Measurements from ENCODE around the gene TCEAL7.
"Not testable (repeated sequence)": the region's sequence is repeated elsewhere in the genome, so short reads cannot be mapped to it uniquely, and the experiment has no call there.

The TCEAL7 gene

GRCh38 chrX:103329991-103330390 lies at the start of gene TCEAL7:
TSS of gene TCEAL7 (plus strand) at chrX:103330239. CDS start at chrX:103331404, 1,165 bp downstream.
- Histone ChIP-seq H3K4me1 (ENCODE audit: insufficient read depth, insufficient read length) (no peaks in the 10 kb centered on the region), H3K9me3 (ENCODE audit: insufficient read depth, low read length) (no peaks in the 10 kb centered on the region), H3K9ac (ENCODE audit: insufficient read length, low read depth) (peak within 1 kb of the TSS; percentile 36), H3K36me3 (ENCODE audit: insufficient read depth, insufficient read length, low read length) (no peaks in the 10 kb centered on the region), H3K4me3 (ENCODE audit: insufficient read length, low read depth) (no peak within 1 kb of the TSS), H3K27me3 (ENCODE audit: insufficient read depth, insufficient read length) (peaks cover 2% of the 10 kb centered on the region)
- DNase-seq (ENCODE audit: low read depth, low spot score), result no peak
- TF ChIP-seq ZNF274 (IDR thresholded peaks at IDR 0.05; ENCODE audit: low read depth, low read length), result no peak
- TF ChIP-seq SUZ12 (IDR thresholded peaks at IDR 0.05; ENCODE audit: extremely low read depth, insufficient read depth, insufficient read length), result no peak
- TF ChIP-seq YY1 (IDR thresholded peaks at IDR 0.05; ENCODE audit: insufficient read depth, insufficient read length), result no peak

- Histone ChIP-seq H3K9ac (ENCODE audit: insufficient read length, low read depth) (no peak overlapping the region), H3K4me3 (ENCODE audit: insufficient read length, low read depth) (no peak overlapping the region), H3K4me1 (ENCODE audit: insufficient read depth, insufficient read length) (no peaks in the 10 kb centered on the region), H3K27me3 (ENCODE audit: insufficient read depth, insufficient read length) (no peaks in the 10 kb centered on the region), H3K36me3 (ENCODE audit: insufficient read depth, insufficient read length, low read length) (no peaks in the 10 kb centered on the region), H3K9me3 (ENCODE audit: insufficient read depth, low read length) (no peaks in the 10 kb centered on the region)
- no peak for TF ChIP-seq YY1 (IDR thresholded peaks at IDR 0.05; ENCODE audit: insufficient read depth, insufficient read length)
- no peak for TF ChIP-seq ZNF274 (IDR thresholded peaks at IDR 0.05; ENCODE audit: low read depth, low read length)
- TF ChIP-seq SUZ12 (IDR thresholded peaks at IDR 0.05; ENCODE audit: extremely low read depth, insufficient read depth, insufficient read length), result no peak
- DNase-seq (ENCODE audit: low read depth, low spot score), result no peak
Measured at GRCh38 chrX:103293118-103293517, 36.9 kb upstream of the TCEAL7 start.

GRCh38 chrX:103304705-103305104 lies 25.3 kb upstream of the TCEAL7 start:
- Histone ChIP-seq H3K4me3 (ENCODE audit: insufficient read length, low read depth) (no peak overlapping the region), H3K36me3 (ENCODE audit: insufficient read depth, insufficient read length, low read length) (peaks cover 4% of the 10 kb centered on the region), H3K27me3 (ENCODE audit: insufficient read depth, insufficient read length) (no peaks in the 10 kb centered on the region), H3K4me1 (ENCODE audit: insufficient read depth, insufficient read length) (no peaks in the 10 kb centered on the region), H3K9me3 (ENCODE audit: insufficient read depth, low read length) (no peaks in the 10 kb centered on the region), H3K9ac (ENCODE audit: insufficient read length, low read depth) (no peak overlapping the region)
- TF ChIP-seq YY1 (IDR thresholded peaks at IDR 0.05; ENCODE audit: insufficient read depth, insufficient read length) (no peak), ZNF274 (IDR thresholded peaks at IDR 0.05; ENCODE audit: low read depth, low read length) (no peak), SUZ12 (IDR thresholded peaks at IDR 0.05; ENCODE audit: extremely low read depth, insufficient read depth, insufficient read length) (no peak)
- no peak for DNase-seq (ENCODE audit: low read depth, low spot score)

GRCh38 chrX:103305666-103306065 lies 24.4 kb upstream of the TCEAL7 start:
- not testable (repeated sequence) for H3K4me3 ChIP-seq (ENCODE audit: insufficient read length, low read depth); H3K27me3 ChIP-seq (ENCODE audit: insufficient read depth, insufficient read length); DNase-seq (ENCODE audit: low read depth, low spot score); H3K4me1 ChIP-seq (ENCODE audit: insufficient read depth, insufficient read length); H3K9ac ChIP-seq (ENCODE audit: insufficient read length, low read depth); H3K9me3 ChIP-seq (ENCODE audit: insufficient read depth, low read length); H3K36me3 ChIP-seq (ENCODE audit: insufficient read depth, insufficient read length, low read length)

GRCh38 chrX:103309860-103310554 lies 20.0 kb upstream of the TCEAL7 start:
- no peak for DNase-seq (ENCODE audit: low read depth, low spot score)
- H3K4me3 ChIP-seq (ENCODE audit: insufficient read length, low read depth), result peak overlapping the region; percentile 75

GRCh38 chrX:103310555-103311398 lies 19.3 kb upstream of the TCEAL7 start, which contains the start of gene BEX2:
TSS of gene BEX2 (minus strand) at chrX:103310990. CDS start at chrX:103309976, 1,014 bp downstream.
- no peaks in the 10 kb centered on the region for H3K27me3 ChIP-seq (ENCODE audit: insufficient read depth, insufficient read length)
- H3K9ac ChIP-seq (ENCODE audit: insufficient read length, low read depth), result peak within 1 kb of the TSS; percentile 70
- no peaks in the 10 kb centered on the region for H3K4me1 ChIP-seq (ENCODE audit: insufficient read depth, insufficient read length)
- DNase-seq (ENCODE audit: low read depth, low spot score), result peak; percentile 82
- H3K36me3 ChIP-seq (ENCODE audit: insufficient read depth, insufficient read length, low read length), result peaks cover 4% of the 10 kb centered on the region
- no peaks in the 10 kb centered on the region for H3K9me3 ChIP-seq (ENCODE audit: insufficient read depth, low read length)
- H3K4me3 ChIP-seq (ENCODE audit: insufficient read length, low read depth), result peak within 1 kb of the TSS; percentile 75
- TF ChIP-seq YY1 (IDR thresholded peaks at IDR 0.05; ENCODE audit: insufficient read depth, insufficient read length) (no peak), ZNF274 (IDR thresholded peaks at IDR 0.05; ENCODE audit: low read depth, low read length) (no peak), SUZ12 (IDR thresholded peaks at IDR 0.05; ENCODE audit: extremely low read depth, insufficient read depth, insufficient read length) (no peak)

More at GRCh38 chrX:103309860-103310554, 20.0 kb upstream of the TCEAL7 start:
- Histone ChIP-seq H3K27me3 (ENCODE audit: insufficient read depth, insufficient read length) (no peaks in the 10 kb centered on the region), H3K4me1 (ENCODE audit: insufficient read depth, insufficient read length) (no peaks in the 10 kb centered on the region), H3K36me3 (ENCODE audit: insufficient read depth, insufficient read length, low read length) (peaks cover 4% of the 10 kb centered on the region), H3K9me3 (ENCODE audit: insufficient read depth, low read length) (no peaks in the 10 kb centered on the region), H3K9ac (ENCODE audit: insufficient read length, low read depth) (peak overlapping the region; percentile 70)
- no peak for TF ChIP-seq ZNF274 (IDR thresholded peaks at IDR 0.05; ENCODE audit: low read depth, low read length)

GRCh38 chrX:103311399-103311780 lies 18.6 kb upstream of the TCEAL7 start:
- Histone ChIP-seq H3K27me3 (ENCODE audit: insufficient read depth, insufficient read length) (no peaks in the 10 kb centered on the region), H3K9me3 (ENCODE audit: insufficient read depth, low read length) (no peaks in the 10 kb centered on the region), H3K4me3 (ENCODE audit: insufficient read length, low read depth) (no peak overlapping the region), H3K4me1 (ENCODE audit: insufficient read depth, insufficient read length) (no peaks in the 10 kb centered on the region), H3K36me3 (ENCODE audit: insufficient read depth, insufficient read length, low read length) (peaks cover 4% of the 10 kb centered on the region), H3K9ac (ENCODE audit: insufficient read length, low read depth) (peak overlapping the region; percentile 70)
- DNase-seq (ENCODE audit: low read depth, low spot score), result no peak
- TF ChIP-seq SUZ12 (IDR thresholded peaks at IDR 0.05; ENCODE audit: extremely low read depth, insufficient read depth, insufficient read length) (no peak), YY1 (IDR thresholded peaks at IDR 0.05; ENCODE audit: insufficient read depth, insufficient read length) (no peak), ZNF274 (IDR thresholded peaks at IDR 0.05; ENCODE audit: low read depth, low read length) (no peak)
